B cell (primary cell): ENCODE data around the gene LRRC75B. TPM values are rescaled to one million over a fixed set of nuclear protein-coding genes. Genes with fewer than 3 reads are reported as not detected.
"Not testable (repeated sequence)": the region's sequence is repeated elsewhere in the genome, so short reads cannot be mapped to it uniquely, and the experiment has no call there.

Experiments used
- ATAC-seq: fragments of 200-7000 bp; cut with Tn5 transposase; one replicate; pipeline ENCODE4 v1.10.0; 2021; ENCODE audit warnings: low read depth, mild to moderate bottlenecking, moderate number of reproducible peaks, moderate library complexity
- CTCF ChIA-PET: fragments of 350-600 bp; sonication (Branson Sonifier 250); formaldehyde crosslinking; loops from one replicate; lab custom pipeline; 2021; ENCODE audit warnings: antibody characterized with exemption, inconsistent platforms; lab: Charles Lee
- POLR2A ChIA-PET: fragments of 350-600 bp; sonication (Branson Sonifier 250); formaldehyde crosslinking; loops from one replicate; lab custom pipeline; 2021; ENCODE audit warnings: antibody characterized with exemption; lab: Charles Lee
- DNase-seq: peaks from one replicate; pipeline ENCODE4 v3.0.0; 2013
- H2AFZ ChIP-seq: 2 replicates; pipeline ENCODE4 v1.6.1; 2012; ENCODE audit warnings: mild to moderate bottlenecking, low read depth, low read length; ENCODE audit not compliant: insufficient read depth, poor library complexity, severe bottlenecking
- H3K27ac ChIP-seq, 2 donors: 1 replicate in 1 of 2; 2 replicates in 1 of 2; pipeline ENCODE4 v1.5.1; 2012 to 2013; ENCODE audit warnings: low read length in 2 of 2, mild to moderate bottlenecking in 2 of 2, moderate library complexity in 1 of 2
- H3K27me3 ChIP-seq, 4 experiments: fragments of 200-600 bp in 1 of 4; sonication (generic) in 1 of 4; replicated peaks in 1 of 4; 1 replicate in 2 of 4; 2 replicates in 2 of 4; pipeline versions ENCODE4 v1.6.1 to v1.7.0; 2013 to 2016; ENCODE audit warnings: low read length in 3 of 4, mild to moderate bottlenecking in 2 of 4, mixed read lengths in 1 of 4, moderate library complexity in 1 of 4; ENCODE audit not compliant: insufficient read depth in 4 of 4, control insufficient read depth in 3 of 4; ENCODE audit errors: control extremely low read depth in 1 of 4
- H3K36me3 ChIP-seq, 2 experiments: replicated peaks in 1 of 2; 1 replicate in 1 of 2; 2 replicates in 1 of 2; pipeline versions ENCODE4 v1.6.1 to v1.7.1; 2013; ENCODE audit warnings: low read length in 1 of 2; ENCODE audit not compliant: insufficient read depth in 2 of 2, control insufficient read depth in 1 of 2; ENCODE audit errors: control extremely low read depth in 1 of 2, extremely low read depth in 1 of 2
- H3K4me1 ChIP-seq, 2 donors: fragments of 200-600 bp in 1 of 2; sonication (generic) in 1 of 2; 1 replicate in 1 of 2; 2 replicates in 1 of 2; pipeline versions ENCODE4 v1.5.1 to v1.6.1; 2013 to 2017; ENCODE audit warnings: low read length in 2 of 2; ENCODE audit not compliant: control insufficient read depth in 2 of 2, insufficient read depth in 2 of 2
- H3K4me2 ChIP-seq: replicated peaks from 2 replicates; pipeline ENCODE3; 2012; ENCODE audit warnings: mild to moderate bottlenecking, low read depth, low read length; ENCODE audit not compliant: poor library complexity, severe bottlenecking
- H3K4me3 ChIP-seq, 5 experiments: fragments of 200-600 bp in 1 of 5; sonication (generic) in 1 of 5; 1 replicate in 3 of 5; 2 replicates in 2 of 5; pipeline versions ENCODE4 v1.5.1 to v1.7.0; 2011 to 2016; ENCODE audit warnings: low read length in 4 of 5, mild to moderate bottlenecking in 4 of 5, low read depth in 2 of 5, control low read depth in 1 of 5, moderate library complexity in 1 of 5; ENCODE audit not compliant: insufficient read depth in 1 of 5; ENCODE audit errors: control extremely low read depth in 1 of 5, extremely low read depth in 1 of 5
- H3K79me2 ChIP-seq: fragments of 200-600 bp; sonication (generic); one replicate; pipeline ENCODE4 v1.6.0; 2016; ENCODE audit warnings: low read length; ENCODE audit not compliant: control insufficient read depth, insufficient read depth
- H3K9ac ChIP-seq: fragments of 200-600 bp; sonication (generic); 2 replicates; pipeline ENCODE4 v1.6.1; 2017; ENCODE audit warnings: mild to moderate bottlenecking, low read length, moderate library complexity
- H3K9me3 ChIP-seq, 3 donors: one replicate each; pipeline versions ENCODE4 v1.6.1 to v1.7.1; 2013; ENCODE audit warnings: low read length in 2 of 3; ENCODE audit not compliant: control insufficient read depth in 2 of 3, insufficient read depth in 1 of 3; ENCODE audit errors: control extremely low read depth in 1 of 3
- H4K20me1 ChIP-seq: 2 replicates; pipeline ENCODE4 v1.6.0; 2012; ENCODE audit warnings: mild to moderate bottlenecking, low read length; ENCODE audit not compliant: insufficient read depth, control insufficient read depth, poor library complexity, severe bottlenecking
- H3K27ac Mint-ChIP-seq: one replicate; pipeline ENCODE4 v1.8.0; 2021; ENCODE audit warnings: mixed read lengths
- H3K27me3 Mint-ChIP-seq: one replicate; pipeline ENCODE4 v1.8.0; 2021; ENCODE audit warnings: mixed read lengths
- H3K4me1 Mint-ChIP-seq: one replicate; pipeline ENCODE4 v1.8.0; 2021; ENCODE audit warnings: mixed read lengths
- H3K4me3 Mint-ChIP-seq: one replicate; pipeline ENCODE4 v1.8.0; 2021; ENCODE audit warnings: mixed read lengths
- H3K9me3 Mint-ChIP-seq: one replicate; pipeline ENCODE4 v1.8.0; 2022; ENCODE audit warnings: mixed read lengths; ENCODE audit not compliant: insufficient read depth
- WGBS: methylation state at CpG from one replicate; pipeline ENCODE4 v1.1.5; 2013; ENCODE audit warnings: missing lambda C conversion rate; ENCODE audit not compliant: insufficient coverage; 5-methylcytosine and 5-hydroxymethylcytosine counted together
- intact Hi-C: fragments of 100-400 bp; cut with micrococcal nuclease; formaldehyde crosslinking; loops from one replicate; pipeline ENCODE4 v1.10.0; 2022
- polyA plus RNA-seq: library from polyadenylated mRNA; depleted of rRNA; stranded (reverse); fragments of >200 nt; gene quantifications from 2 replicates; pipeline ENCODE4 v1.2.3, GENCODE V29; 2012
- total RNA-seq, 2 donors: library from RNA; stranded (reverse); fragments of 120-200 nt in 1 of 2; gene quantifications; 1 replicate in 1 of 2; 2 replicates in 1 of 2; pipeline versions ENCODE4 v1.2.3 to v1.2.4, GENCODE V29; 2013 to 2022

Gene LRRC75B
- total and polyA plus RNA-seq, 2 donors (not counting 1 experiment from before 2014, with no cell fraction given): 1.3 to 3.1 TPM

DNA sequence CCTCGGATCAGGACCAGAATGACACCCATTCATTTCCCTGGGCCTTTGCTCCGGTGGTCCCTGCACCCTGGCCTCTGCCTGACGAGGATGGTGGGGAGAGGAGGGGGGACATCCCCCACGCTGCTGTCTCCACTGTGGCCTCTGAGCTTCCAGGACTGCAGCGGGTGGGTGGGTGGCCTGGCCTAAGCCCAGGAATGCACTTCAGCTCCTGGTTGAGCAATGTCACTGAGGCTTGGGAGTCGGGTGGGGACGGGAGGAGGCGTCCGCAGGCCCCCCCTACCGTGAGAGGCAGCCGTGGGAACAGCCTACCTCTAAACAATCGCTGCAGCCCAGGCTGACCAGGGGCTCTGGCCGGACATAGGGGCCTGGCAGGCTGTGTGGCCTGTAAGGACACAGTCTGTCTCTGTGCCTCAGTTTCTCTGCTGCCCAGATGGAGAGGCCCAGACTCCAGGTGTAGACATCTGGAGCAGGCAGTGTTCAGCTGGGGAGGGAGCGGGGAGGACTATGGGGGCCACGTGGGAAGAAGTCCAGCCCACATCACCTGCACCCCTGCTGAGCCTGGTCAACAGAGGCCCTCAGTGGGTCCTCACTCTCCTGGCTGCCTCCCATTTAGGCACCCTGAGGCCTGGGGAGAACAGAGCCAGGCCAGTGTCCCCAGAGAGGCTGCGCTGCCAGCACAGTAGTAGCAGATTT, 38.7 kb upstream of the LRRC75B start:
- CTCF ChIA-PET, H3K9me3 Mint-ChIP-seq, H3K79me2 ChIP-seq, H3K27ac ChIP-seq, H3K9ac ChIP-seq, H3K4me1 ChIP-seq, H4K20me1 ChIP-seq, H3K27ac Mint-ChIP-seq, H3K4me3 ChIP-seq, H3K27me3 ChIP-seq, intact Hi-C loops, H3K9me3 ChIP-seq, H2AFZ ChIP-seq, H3K27me3 Mint-ChIP-seq, H3K36me3 ChIP-seq, POLR2A ChIA-PET, ATAC-seq, H3K4me2 ChIP-seq, DNase-seq, H3K4me3 Mint-ChIP-seq: not testable (repeated sequence)
- 89% methylated on average over 10 of the region's 16 CpGs for WGBS
- H3K4me1 Mint-ChIP-seq: peaks cover 19% of the 10 kb centered on the region

DNA sequence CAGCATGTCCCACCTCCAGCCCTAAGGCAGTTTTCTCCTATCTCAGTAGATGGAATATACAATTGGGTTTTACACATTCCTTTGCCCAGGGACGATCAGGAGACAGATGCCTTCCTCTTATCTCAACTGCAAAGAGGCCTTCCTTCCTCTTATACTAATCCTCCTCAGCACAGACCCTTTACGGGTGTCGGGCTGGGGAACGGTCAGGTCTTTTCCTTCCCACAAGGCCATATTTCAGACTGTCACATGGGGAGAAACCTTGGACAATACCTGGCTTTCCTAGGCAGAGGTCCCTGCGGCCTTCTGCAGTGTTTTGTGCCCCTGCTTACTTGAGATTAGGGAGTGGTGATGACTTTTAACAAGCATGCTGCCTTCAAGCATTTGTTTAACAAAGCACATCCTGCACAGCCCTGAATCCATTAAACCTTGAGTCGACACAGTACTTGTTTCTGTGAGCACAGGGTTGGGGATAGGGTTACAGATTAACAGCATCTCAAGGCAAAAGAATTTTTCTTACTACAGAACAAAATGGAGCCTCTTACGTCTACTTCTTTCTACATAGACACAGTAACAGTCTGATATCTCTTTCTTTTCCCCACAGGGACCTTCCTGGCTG, 38.0 kb upstream of the LRRC75B start:
- intact Hi-C loops, H3K4me3 Mint-ChIP-seq, H3K4me1 ChIP-seq, H2AFZ ChIP-seq, DNase-seq, H3K4me3 ChIP-seq, H3K27ac ChIP-seq, CTCF ChIA-PET, H3K9me3 Mint-ChIP-seq, H3K4me2 ChIP-seq, H3K9ac ChIP-seq, H3K27me3 Mint-ChIP-seq, H3K27ac Mint-ChIP-seq, H4K20me1 ChIP-seq, H3K9me3 ChIP-seq, POLR2A ChIA-PET, H3K27me3 ChIP-seq, ATAC-seq, H3K79me2 ChIP-seq, H3K36me3 ChIP-seq: not testable (repeated sequence)
- H3K4me1 Mint-ChIP-seq: peaks cover 17% of the 10 kb centered on the region
- no CpG with 5 or more reads among the region's 7 CpGs for WGBS
